Prostate gland (tissue), 2 donors: ENCODE measurements around the gene PLEKHH1. TPM values are rescaled to one million over a fixed set of nuclear protein-coding genes. Genes with fewer than 3 reads are reported as not detected.
"Not testable (repeated sequence)": the region's sequence is repeated elsewhere in the genome, so short reads cannot be mapped to it uniquely, and the experiment has no call there.

Experiments used
- DNase-seq: peaks from one replicate; pipeline ENCODE4 v3.0.0-alpha.2; 2019; ENCODE audit warnings: low spot score
- H3K27ac ChIP-seq, 2 donors: fragments of 200-600 bp; sonication (generic); 2 replicates each; pipeline ENCODE4 v1.5.1; 2017 to 2019
- H3K27me3 ChIP-seq: fragments of 200-600 bp; sonication (generic); replicated peaks from 2 replicates; pipeline ENCODE4 v1.5.1; 2019; ENCODE audit not compliant: insufficient read depth
- H3K36me3 ChIP-seq, 2 donors: fragments of 200-600 bp; sonication (generic); 1 replicate in 1 of 2; 2 replicates in 1 of 2; pipeline versions ENCODE4 v1.5.1 to v1.8.1; 2017 to 2019
- H3K4me1 ChIP-seq: fragments of 200-600 bp; sonication (generic); replicated peaks from 2 replicates; pipeline ENCODE4 v1.5.1; 2019
- H3K4me3 ChIP-seq, 2 donors: fragments of 200-600 bp; sonication (generic); 2 replicates each; pipeline ENCODE4 v1.5.1; 2017 to 2019
- H3K9me3 ChIP-seq: fragments of 200-600 bp; sonication (generic); 2 replicates; pipeline ENCODE4 v1.5.1; 2017
- CTCF ChIP-seq, 4 experiments: fragments of 200-600 bp in 2 of 4; fragments of 450-650 bp in 2 of 4; sonication (generic) in 2 of 4; IDR thresholded peaks; 1 replicate in 3 of 4; 2 replicates in 1 of 4; pipeline ENCODE4 v1.5.1; 2016 to 2019; ENCODE audit warnings: antibody characterized with exemption in 4 of 4, mild to moderate bottlenecking in 2 of 4, moderate library complexity in 2 of 4
- POLR2A ChIP-seq: fragments of 450-650 bp; IDR thresholded peaks from one replicate; pipeline ENCODE4 v1.6.1; 2016; ENCODE audit warnings: antibody characterized with exemption, mild to moderate bottlenecking
- POLR2AphosphoS5 ChIP-seq: sonication (generic); formaldehyde crosslinking; IDR thresholded peaks from one replicate; pipeline ENCODE4 v1.6.1; 2017; ENCODE audit warnings: antibody characterized with exemption
- whole genome bisulfite sequencing: methylation state at CpG from one replicate; pipeline ENCODE4 v1.1.5; 2018; 5-methylcytosine and 5-hydroxymethylcytosine counted together
- intact Hi-C: fragments of 100-400 bp; cut with DNase I; formaldehyde crosslinking; loops from one replicate; pipeline ENCODE4 v1.14.2; 2022
- total RNA-seq, 2 donors: library from RNA; depleted of rRNA; stranded (reverse); fragments of >200 nt; gene quantifications; one replicate each; pipeline ENCODE4 v1.1.0, GENCODE V29; 2016

Gene PLEKHH1
- total RNA-seq, 2 donors from 2014 or later = 57.9 to 92.7 TPM

GRCh38 chr14:67541448-67542387 is 8.6 kb downstream of the PLEKHH1 start:
- TF ChIP-seq POLR2A (no peak), POLR2AphosphoS5 (no peak), CTCF (IDR thresholded peaks at IDR 0.05) (no peak)
- Histone ChIP-seq H3K27ac (no peak overlapping the region), H3K27me3 (no peaks in the 10 kb centered on the region), H3K4me3 (no peak overlapping the region), H3K4me1 (no peaks in the 10 kb centered on the region), H3K36me3 (no peaks in the 10 kb centered on the region), H3K9me3 (no peaks in the 10 kb centered on the region)
- intact Hi-C loops = no loop called here
- WGBS = 77% methylated on average over 24 of the region's 24 CpGs
- DNase-seq = no peak

- DNase-seq, H3K27ac ChIP-seq, H3K4me1 ChIP-seq, intact Hi-C loops, H3K27me3 ChIP-seq, H3K36me3 ChIP-seq, H3K9me3 ChIP-seq, H3K4me3 ChIP-seq: not testable (repeated sequence)
- 97% methylated on average over 13 of the region's 13 CpGs for WGBS
Measured at GRCh38 chr14:67542620-67543019, 9.5 kb downstream of the PLEKHH1 start.

- TF ChIP-seq POLR2AphosphoS5 (no peak), POLR2A (no peak), CTCF (IDR thresholded peaks at IDR 0.05) (no peak)
- H3K36me3 ChIP-seq = no peaks in the 10 kb centered on the region
- no peaks in the 10 kb centered on the region for H3K9me3 ChIP-seq
- WGBS = 98% methylated on average over 1 of the region's 1 CpG
- no peak overlapping the region for H3K4me3 ChIP-seq
- intact Hi-C loops = no loop called here
- no peak for DNase-seq
- no peaks in the 10 kb centered on the region for H3K27me3 ChIP-seq
- H3K27ac ChIP-seq = no peak overlapping the region
- H3K4me1 ChIP-seq = no peaks in the 10 kb centered on the region
Measured at GRCh38 chr14:67544590-67544989, 11.5 kb downstream of the PLEKHH1 start.

- no peak overlapping the region for H3K4me3 ChIP-seq
- no peaks in the 10 kb centered on the region for H3K9me3 ChIP-seq
- peak; percentile 58 for DNase-seq
- WGBS = 44% methylated on average over 5 of the region's 5 CpGs
- intact Hi-C loops = no loop called here
- no peak for TF ChIP-seq POLR2A
- TF ChIP-seq POLR2AphosphoS5 = peak; percentile 81
- no peak for TF ChIP-seq CTCF (IDR thresholded peaks at IDR 0.05)
- H3K36me3 ChIP-seq = no peaks in the 10 kb centered on the region
- H3K27ac ChIP-seq = no peak overlapping the region
- H3K4me1 ChIP-seq = peaks cover 13% of the 10 kb centered on the region
- no peaks in the 10 kb centered on the region for H3K27me3 ChIP-seq
Measured at GRCh38 chr14:67547224-67547780, 14.2 kb downstream of the PLEKHH1 start.

- intact Hi-C loops = no loop called here
- H3K4me3 ChIP-seq = no peak overlapping the region
- no peaks in the 10 kb centered on the region for H3K27me3 ChIP-seq
- TF ChIP-seq POLR2A (no peak), CTCF (IDR thresholded peaks at IDR 0.05) (no peak), POLR2AphosphoS5 (no peak)
- no peak for DNase-seq
- 95% methylated on average over 4 of the region's 4 CpGs for WGBS
- peak overlapping the region in 1 of 2 donors; percentile 58 for H3K27ac ChIP-seq
- no peaks in the 10 kb centered on the region for H3K36me3 ChIP-seq
- H3K4me1 ChIP-seq = peaks cover 13% of the 10 kb centered on the region
- H3K9me3 ChIP-seq = no peaks in the 10 kb centered on the region
Measured at GRCh38 chr14:67549734-67550133, 16.6 kb downstream of the PLEKHH1 start.
